ENCODE data around the gene C2CD4A.

DNA sequence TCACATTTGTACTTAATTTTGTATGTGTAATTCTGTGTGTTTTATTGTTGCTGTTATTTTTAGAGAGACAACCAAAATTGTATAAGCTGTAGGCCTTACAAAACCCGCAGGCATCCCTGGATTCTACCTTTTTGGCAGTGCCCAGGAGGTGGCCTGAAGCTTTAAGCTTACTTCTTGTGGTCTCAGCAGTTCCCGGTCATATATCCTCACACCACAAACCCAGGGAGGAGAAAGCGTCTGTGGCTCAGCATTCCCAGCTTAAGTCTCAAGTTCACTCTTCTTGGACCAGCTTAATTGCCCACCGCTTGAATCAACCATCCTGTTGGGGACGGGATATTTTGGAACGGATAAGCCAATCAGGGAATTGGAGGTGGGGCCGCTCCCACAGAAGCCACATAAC lies 36.7 kb downstream of the C2CD4A start:
- no peak for TF ChIP-seq CTCF (IDR thresholded peaks at IDR 0.05)
- no peak for TF ChIP-seq POLR2A (IDR thresholded peaks at IDR 0.05)

All from adrenal gland (tissue), 5 donors.